Transverse colon (tissue), 3 donors: ENCODE data around the gene TMC3.

ENCODE experiments used
- CTCF ChIP-seq, 5 experiments: fragments of 200-600 bp in 3 of 5; fragments of 450-650 bp in 2 of 5; sonication (generic) in 3 of 5; IDR thresholded peaks; 1 replicate in 2 of 5; 2 replicates in 3 of 5; pipeline ENCODE4 v1.5.1; 2016 to 2017; ENCODE audit warnings: antibody characterized with exemption in 5 of 5, inconsistent platforms in 3 of 5, mild to moderate bottlenecking in 2 of 5, moderate library complexity in 1 of 5
- POLR2A ChIP-seq: fragments of 450-650 bp; IDR thresholded peaks from one replicate; pipeline ENCODE4 v1.6.1; 2016; ENCODE audit warnings: antibody characterized with exemption, mild to moderate bottlenecking, moderate library complexity

GRCh38 chr15:81312790-81313543, 61.0 kb downstream of the TMC3 start:
- TF ChIP-seq CTCF (IDR thresholded peaks at IDR 0.05) (no peak), POLR2A (no peak)
